SK-N-SH (cell line): Measurements from ENCODE around the gene PFKP. TPM values are rescaled to one million over a fixed set of nuclear protein-coding genes. Genes with fewer than 3 reads are reported as not detected.

Experiments used
- CTCF ChIA-PET: fragments of 300-600, 350-600 bp; formaldehyde crosslinking; extraction: SDS; loops from one replicate; lab custom pipeline; 2021; lab: Yijun Ruan, JAX
- POLR2A ChIA-PET: fragments of 350-600 bp; sonication (Branson Sonifier 250); formaldehyde crosslinking; extraction: SDS; loops from one replicate; lab custom pipeline; 2020; ENCODE audit warnings: antibody characterized with exemption, inconsistent platforms; lab: Yijun Ruan, JAX
- DNase-seq: peaks from one replicate; pipeline ENCODE4 v3.0.0; 2012
- H2AFZ ChIP-seq: fragments of 200-600 bp; sonication (generic); 2 replicates; pipeline ENCODE4 v1.8.1; 2016; ENCODE audit warnings: antibody characterized with exemption, mild to moderate bottlenecking, low read depth
- H3F3A ChIP-seq: fragments of 200-600 bp; sonication (generic); replicated peaks from 2 replicates; pipeline ENCODE3; 2016; ENCODE audit warnings: antibody characterized with exemption, mild to moderate bottlenecking; ENCODE audit not compliant: insufficient read depth
- H3K27ac ChIP-seq, 2 experiments: fragments of 200-500 bp in 1 of 2; fragments of 200-600 bp in 1 of 2; sonication (Bioruptor generic) in 1 of 2; sonication (generic), shearing (Covaris generic) in 1 of 2; 2 replicates each; pipeline versions ENCODE4 v1.5.1 to v1.6.1; 2014 to 2016; ENCODE audit warnings: low read depth in 2 of 2, inconsistent platforms in 1 of 2, low read length in 1 of 2, mild to moderate bottlenecking in 1 of 2, mixed read lengths in 1 of 2
- H3K27me3 ChIP-seq: fragments of 200-600 bp; sonication (generic), shearing (Covaris generic); 2 replicates; pipeline ENCODE4 v1.6.1; 2016; ENCODE audit warnings: mixed run types; ENCODE audit not compliant: insufficient read depth
- H3K36me3 ChIP-seq, 2 experiments: fragments of 200-500 bp in 1 of 2; fragments of 200-600 bp in 1 of 2; sonication (Bioruptor generic) in 1 of 2; sonication (generic) in 1 of 2; replicated peaks in 1 of 2; 2 replicates each; pipeline versions ENCODE3 to v1.5.1; 2014 to 2016; ENCODE audit warnings: low read length in 1 of 2, mild to moderate bottlenecking in 1 of 2; ENCODE audit not compliant: insufficient read depth in 2 of 2, control insufficient read depth in 1 of 2
- H3K4me1 ChIP-seq, 2 experiments: fragments of 200-500 bp in 1 of 2; fragments of 200-600 bp in 1 of 2; sonication (Bioruptor generic) in 1 of 2; sonication (generic), shearing (Covaris generic) in 1 of 2; 2 replicates each; pipeline versions ENCODE4 v1.5.1 to v1.6.1; 2014 to 2016; ENCODE audit warnings: low read depth in 1 of 2, low read length in 1 of 2, mixed run types in 1 of 2; ENCODE audit not compliant: insufficient read depth in 2 of 2, control insufficient read depth in 1 of 2
- H3K4me2 ChIP-seq: fragments of 200-600 bp; sonication (generic), shearing (Covaris generic); 2 replicates; pipeline ENCODE4 v1.6.1; 2017; ENCODE audit warnings: mixed run types
- H3K4me3 ChIP-seq, 2 experiments: fragments of 200-500 bp in 1 of 2; fragments of 200-600 bp in 1 of 2; sonication (Bioruptor generic) in 1 of 2; sonication (generic), shearing (Covaris generic) in 1 of 2; 2 replicates each; pipeline versions ENCODE4 v1.5.1 to v1.8.1; 2014 to 2016; ENCODE audit warnings: low read depth in 2 of 2, inconsistent platforms in 1 of 2, low read length in 1 of 2, mild to moderate bottlenecking in 1 of 2, mixed read lengths in 1 of 2, moderate library complexity in 1 of 2
- H3K79me2 ChIP-seq: fragments of 200-600 bp; sonication (generic); 2 replicates; pipeline ENCODE4 v1.8.1; 2017; ENCODE audit warnings: mild to moderate bottlenecking; ENCODE audit not compliant: insufficient read depth
- H3K9ac ChIP-seq: fragments of 200-600 bp; sonication (generic); 2 replicates; pipeline ENCODE4 v1.6.1; 2017; ENCODE audit warnings: mixed run types
- H3K9me2 ChIP-seq: fragments of 200-600 bp; sonication (generic); 2 replicates; pipeline ENCODE4 v1.6.1; 2017; ENCODE audit warnings: mixed run types
- H3K9me3 ChIP-seq: fragments of 200-600 bp; sonication (generic); 2 replicates; pipeline ENCODE4 v1.6.1; 2017; ENCODE audit warnings: mixed run types, mild to moderate bottlenecking, moderate library complexity
- H4K20me1 ChIP-seq: fragments of 200-600 bp; sonication (generic); 2 replicates; pipeline ENCODE4 v1.6.1; 2017; ENCODE audit warnings: mild to moderate bottlenecking, mixed run types; ENCODE audit not compliant: insufficient read depth
- CTCF ChIP-seq: fragments of 200-600 bp; sonication (generic); IDR thresholded peaks from 2 replicates; pipeline ENCODE4 v1.6.1; 2017; ENCODE audit warnings: antibody characterized with exemption, mild to moderate bottlenecking, moderate library complexity
- EP300 ChIP-seq, 2 experiments: IDR thresholded peaks; 2 replicates each; pipeline versions ENCODE4 v1.4.0 to v1.6.1; 2012; ENCODE audit warnings: borderline replicate concordance in 1 of 2, low read depth in 1 of 2, low read length in 1 of 2
- EZH2phosphoT487 ChIP-seq: fragments of 200-600 bp; sonication (generic); IDR thresholded peaks from 2 replicates; pipeline ENCODE4 v1.6.1; 2017; ENCODE audit warnings: low read depth, mixed run types, mild to moderate bottlenecking, antibody characterized with exemption, moderate library complexity, borderline replicate concordance
- FOXJ3 ChIP-seq: sonication (generic); formaldehyde crosslinking; IDR thresholded peaks from 2 replicates; pipeline ENCODE4 v1.5.1; 2020; ENCODE audit warnings: mild to moderate bottlenecking, missing genetic modification reagents
- GABPA ChIP-seq: IDR thresholded peaks from 2 replicates; pipeline ENCODE4 v1.4.0; 2012; ENCODE audit warnings: low read depth, mild to moderate bottlenecking
- JUND ChIP-seq: IDR thresholded peaks from 2 replicates; pipeline ENCODE4 v1.4.0; 2012
- MAX ChIP-seq: IDR thresholded peaks from 2 replicates; pipeline ENCODE4 v1.4.0; 2012; ENCODE audit warnings: low read depth
- MEF2A ChIP-seq: IDR thresholded peaks from 2 replicates; pipeline ENCODE4 v1.4.0; 2012; ENCODE audit warnings: low read depth, borderline replicate concordance
- MXI1 ChIP-seq: IDR thresholded peaks from 2 replicates; pipeline ENCODE4 v1.6.1; 2012; ENCODE audit warnings: mild to moderate bottlenecking, low read depth, low read length, improper control_type of control experiment
- RAD21 ChIP-seq: IDR thresholded peaks from 2 replicates; pipeline ENCODE4 v1.6.1; 2012; ENCODE audit warnings: mild to moderate bottlenecking, low read length
- RFX5 ChIP-seq: IDR thresholded peaks from 2 replicates; pipeline ENCODE4 v1.6.1; 2012; ENCODE audit warnings: mild to moderate bottlenecking, improper control_type of control experiment, low read length
- SMC3 ChIP-seq: IDR thresholded peaks from 2 replicates; pipeline ENCODE4 v1.6.1; 2012; ENCODE audit warnings: low read depth, low read length, improper control_type of control experiment
- TAF1 ChIP-seq: IDR thresholded peaks from 2 replicates; pipeline ENCODE4 v1.6.1; 2012; ENCODE audit warnings: low read depth, mild to moderate bottlenecking, low read length, moderate library complexity, borderline replicate concordance
- YY1 ChIP-seq: IDR thresholded peaks from 2 replicates; pipeline ENCODE4 v1.4.0; 2012; ENCODE audit warnings: low read depth, mild to moderate bottlenecking
- WGBS: methylation state at CpG from one replicate; pipeline ENCODE4 v1.1.6; 2017; ENCODE audit warnings: low lambda C conversion rate; 5-methylcytosine and 5-hydroxymethylcytosine counted together
- polyA plus RNA-seq, 3 experiments: library from polyadenylated mRNA; depleted of rRNA; stranded (reverse); fragments of >200 nt; gene quantifications; 2 replicates each; pipeline ENCODE4 v1.2.3, GENCODE V29; 2012
- TF ChIP-seq, protein P1 (sequence below): fragments of 150-350 bp; IDR thresholded peaks from 2 replicates; pipeline ENCODE4 v1.6.1; 2016; ENCODE audit warnings: mild to moderate bottlenecking, low read depth, low read length

PFKP gene
- polyA plus RNA-seq, 1 of the 3 experiments (the other 2 are of a cell fraction): 175 TPM

GRCh38 chr10:3068201-3068967 lies 1.0 kb downstream of the PFKP start:
- H2AFZ ChIP-seq: 0 out of 2 replicates have a peak overlapping the region, but pooled peaks have one; percentile 51
- CTCF ChIA-PET: interaction anchor here (0.7 to 1.7 kb wide), 2 partner anchors 18 to 140 kb away, joined by 3 to 6 read pairs; no protein-coding TSS in a partner anchor
- H3K36me3 ChIP-seq: peaks cover 12 to 35% of the 10 kb centered on the region in 2 experiments
- H3K4me1 ChIP-seq: peaks cover 29 to 40% of the 10 kb centered on the region in 2 experiments
- DNase-seq: peak; percentile 79
- peaks cover 60% of the 10 kb centered on the region for H3K79me2 ChIP-seq
- H3K9ac ChIP-seq: peak overlapping the region; percentile 95
- H3K4me2 ChIP-seq: peak overlapping the region; percentile 94
- H3K4me3 ChIP-seq: peak overlapping the region; percentile 94
- H3F3A ChIP-seq: peaks cover 10% of the 10 kb centered on the region
- TF ChIP-seq GABPA (peak; percentile 23; the same call in 1 of the 2 replicates), MXI1 (peak; percentile 60; the same call in 1 of the 2 replicates), EP300 (IDR thresholded peaks at IDR 0.05; ENCODE audit: borderline replicate concordance in 1 of 2, low read depth in 1 of 2, low read length in 1 of 2) (no peak), CTCF (peak; percentile 31), MAX (peak; percentile 58; the same call in 1 of the 2 replicates), TAF1 (no peak), RAD21 (peak; percentile 30; the same call in 1 of the 2 replicates), YY1 (peak; percentile 49; the same call in 1 of the 2 replicates), SMC3 (0 out of 2 replicates have a peak, but pooled peaks have one; percentile 4), MEF2A (no peak), FOXJ3 (no peak), EZH2phosphoT487 (no peak), RFX5 (no peak), JUND (no peak)
- TF ChIP-seq, protein P1, sequence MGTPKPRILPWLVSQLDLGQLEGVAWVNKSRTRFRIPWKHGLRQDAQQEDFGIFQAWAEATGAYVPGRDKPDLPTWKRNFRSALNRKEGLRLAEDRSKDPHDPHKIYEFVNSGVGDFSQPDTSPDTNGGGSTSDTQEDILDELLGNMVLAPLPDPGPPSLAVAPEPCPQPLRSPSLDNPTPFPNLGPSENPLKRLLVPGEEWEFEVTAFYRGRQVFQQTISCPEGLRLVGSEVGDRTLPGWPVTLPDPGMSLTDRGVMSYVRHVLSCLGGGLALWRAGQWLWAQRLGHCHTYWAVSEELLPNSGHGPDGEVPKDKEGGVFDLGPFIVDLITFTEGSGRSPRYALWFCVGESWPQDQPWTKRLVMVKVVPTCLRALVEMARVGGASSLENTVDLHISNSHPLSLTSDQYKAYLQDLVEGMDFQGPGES: no peak
- peaks cover 32% of the 10 kb centered on the region for H4K20me1 ChIP-seq
- H3K27ac ChIP-seq: peak overlapping the region; percentile 62 to 82
- 0% methylated on average over 11 of the region's 86 CpGs for WGBS
- no peaks in the 10 kb centered on the region for H3K9me3 ChIP-seq
- POLR2A ChIA-PET: interaction anchor here (0.6 kb wide), 1 partner anchor 512 kb away, joined by 3 read pairs; no protein-coding TSS in a partner anchor
- no peaks in the 10 kb centered on the region for H3K27me3 ChIP-seq
- no peaks in the 10 kb centered on the region for H3K9me2 ChIP-seq
